Measurements from ENCODE around the gene FAM111B. TPM values are rescaled to one million over a fixed set of nuclear protein-coding genes. Genes with fewer than 3 reads are reported as not detected.

Gene FAM111B
- total RNA-seq, 1 experiment from 2014 or later, result 50.1 TPM

DNA sequence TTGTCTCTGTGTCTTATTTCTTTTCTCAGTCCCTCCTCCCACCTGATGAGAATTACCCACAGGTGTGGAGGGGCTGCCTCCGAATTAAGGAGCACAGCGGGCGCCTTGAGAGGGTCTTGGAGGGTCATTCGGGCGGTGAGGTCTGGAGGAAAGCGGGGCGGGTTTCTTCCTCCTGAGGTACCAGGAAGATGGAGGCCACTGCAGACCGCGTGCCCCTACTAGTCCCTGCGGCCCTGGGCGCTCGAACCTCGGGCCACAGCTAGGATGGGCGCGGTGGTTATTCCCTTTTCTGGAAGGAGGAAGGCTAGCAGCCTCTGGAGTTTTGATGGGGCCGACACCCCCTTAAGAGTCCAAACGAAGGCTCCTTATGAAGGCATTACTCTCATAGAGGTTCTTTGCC lies 30.2 kb downstream of the FAM111B start:
- Histone ChIP-seq H3K4me3 (ENCODE audit: low read depth, low read length, poor library complexity, severe bottlenecking) (no peak overlapping the region), H3K9me3 (ENCODE audit: low read depth, low read length, poor library complexity, severe bottlenecking) (peaks cover 5% of the 10 kb centered on the region), H3K36me3 (ENCODE audit: insufficient read depth, low read length, poor library complexity, severe bottlenecking) (no peaks in the 10 kb centered on the region), H3K4me1 (ENCODE audit: insufficient read depth, low read length, poor library complexity, severe bottlenecking) (peaks cover 8% of the 10 kb centered on the region), H3K27ac (ENCODE audit: low read depth, low read length, poor library complexity, severe bottlenecking) (no peak overlapping the region), H3K27me3 (replicated peaks; ENCODE audit: insufficient read depth, low read depth, low read length, poor library complexity) (no peaks in the 10 kb centered on the region)
- ChIA-PET CTCF (interaction anchor here (0.6 kb wide), 1 partner anchor 35 kb away, joined by 3 read pairs; no protein-coding TSS in a partner anchor), POLR2A (ENCODE audit: low non-redundant PET) (no interaction called here)
- no peak for DNase-seq (ENCODE audit: low spot score)
- BruUV-seq (replicated peaks), result no TSS peak
- TF ChIP-seq, protein P1, sequence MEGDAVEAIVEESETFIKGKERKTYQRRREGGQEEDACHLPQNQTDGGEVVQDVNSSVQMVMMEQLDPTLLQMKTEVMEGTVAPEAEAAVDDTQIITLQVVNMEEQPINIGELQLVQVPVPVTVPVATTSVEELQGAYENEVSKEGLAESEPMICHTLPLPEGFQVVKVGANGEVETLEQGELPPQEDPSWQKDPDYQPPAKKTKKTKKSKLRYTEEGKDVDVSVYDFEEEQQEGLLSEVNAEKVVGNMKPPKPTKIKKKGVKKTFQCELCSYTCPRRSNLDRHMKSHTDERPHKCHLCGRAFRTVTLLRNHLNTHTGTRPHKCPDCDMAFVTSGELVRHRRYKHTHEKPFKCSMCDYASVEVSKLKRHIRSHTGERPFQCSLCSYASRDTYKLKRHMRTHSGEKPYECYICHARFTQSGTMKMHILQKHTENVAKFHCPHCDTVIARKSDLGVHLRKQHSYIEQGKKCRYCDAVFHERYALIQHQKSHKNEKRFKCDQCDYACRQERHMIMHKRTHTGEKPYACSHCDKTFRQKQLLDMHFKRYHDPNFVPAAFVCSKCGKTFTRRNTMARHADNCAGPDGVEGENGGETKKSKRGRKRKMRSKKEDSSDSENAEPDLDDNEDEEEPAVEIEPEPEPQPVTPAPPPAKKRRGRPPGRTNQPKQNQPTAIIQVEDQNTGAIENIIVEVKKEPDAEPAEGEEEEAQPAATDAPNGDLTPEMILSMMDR (conservative IDR thresholded peaks at IDR 0.05; ENCODE audit: low read depth, low read length), result no peak
- no peak for TF ChIP-seq EZH2 (IDR thresholded peaks at IDR 0.05; ENCODE audit: borderline replicate concordance, low read depth, low read length, poor library complexity, severe bottlenecking)
- intact Hi-C loops (cut with micrococcal nuclease; ENCODE audit: unreplicated experiment), result loop anchor here (5.0 to 10.0 kb wide), 3 partner anchors 182 to 485 kb away; no protein-coding TSS in a partner anchor

DNA sequence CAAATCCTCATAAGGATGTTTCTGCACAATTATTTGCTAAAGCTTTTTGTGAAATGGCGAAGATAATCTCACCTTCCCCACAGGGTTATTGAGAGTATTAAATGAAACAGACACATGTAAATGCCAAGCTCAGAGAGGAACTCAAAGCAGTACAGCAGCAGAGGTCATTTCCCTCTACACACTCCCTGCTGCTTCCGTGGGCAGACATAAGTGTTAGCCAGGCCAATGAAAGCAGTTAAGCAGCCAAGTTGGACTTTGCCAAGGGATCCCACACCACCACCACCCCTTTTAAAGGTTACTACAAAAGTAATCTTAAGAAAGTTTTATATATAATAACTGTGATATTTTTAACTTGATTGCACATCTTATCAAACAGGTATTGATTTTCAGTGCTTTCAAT lies 31.6 kb downstream of the FAM111B start:
- BruUV-seq (replicated peaks), result no TSS peak
- DNase-seq (ENCODE audit: low spot score), result no peak
- no peaks in the 10 kb centered on the region for H3K27me3 ChIP-seq (replicated peaks; ENCODE audit: insufficient read depth, low read depth, low read length, poor library complexity)
- CTCF ChIA-PET, result no interaction called here
- no peak overlapping the region for H3K4me3 ChIP-seq (ENCODE audit: low read depth, low read length, poor library complexity, severe bottlenecking)
- no peak overlapping the region for H3K27ac ChIP-seq (ENCODE audit: low read depth, low read length, poor library complexity, severe bottlenecking)
- H3K9me3 ChIP-seq (ENCODE audit: low read depth, low read length, poor library complexity, severe bottlenecking), result no peaks in the 10 kb centered on the region
- H3K4me1 ChIP-seq (ENCODE audit: insufficient read depth, low read length, poor library complexity, severe bottlenecking), result peaks cover 9% of the 10 kb centered on the region
- POLR2A ChIA-PET (ENCODE audit: low non-redundant PET), result no interaction called here
- TF ChIP-seq, protein P1 (conservative IDR thresholded peaks at IDR 0.05; ENCODE audit: low read depth, low read length), result no peak
- TF ChIP-seq EZH2 (IDR thresholded peaks at IDR 0.05; ENCODE audit: borderline replicate concordance, low read depth, low read length, poor library complexity, severe bottlenecking), result no peak
- intact Hi-C loops (cut with micrococcal nuclease; ENCODE audit: unreplicated experiment), result loop anchor here (5.0 to 10.0 kb wide), 3 partner anchors 184 to 486 kb away; no protein-coding TSS in a partner anchor
- H3K36me3 ChIP-seq (ENCODE audit: insufficient read depth, low read length, poor library complexity, severe bottlenecking), result no peaks in the 10 kb centered on the region

DNA sequence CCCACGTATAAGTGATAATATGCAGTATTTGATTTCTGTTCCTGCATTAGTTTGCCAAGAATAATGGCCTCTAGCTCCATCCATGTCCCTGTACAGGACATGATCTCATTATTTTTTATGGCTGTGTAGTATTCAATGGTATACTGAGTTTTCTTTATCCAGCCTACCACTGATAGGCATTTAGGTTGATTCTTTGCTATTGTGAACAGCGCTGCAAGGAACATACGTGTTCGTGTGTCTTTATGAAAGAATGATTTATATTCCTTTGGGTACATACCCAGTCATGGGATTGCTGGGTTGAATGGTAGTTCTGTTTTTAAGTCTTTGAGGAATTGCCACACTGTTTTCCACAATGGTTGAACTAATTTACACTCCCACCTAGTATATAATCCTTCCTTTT lies 34.2 kb downstream of the FAM111B start:
- ChIA-PET POLR2A (ENCODE audit: low non-redundant PET) (no interaction called here), CTCF (interaction anchor here (1.7 kb wide), 1 partner anchor 17 kb away, joined by 13 read pairs; no protein-coding TSS in a partner anchor)
- Histone ChIP-seq H3K27ac (ENCODE audit: low read depth, low read length, poor library complexity, severe bottlenecking) (no peak overlapping the region), H3K9me3 (ENCODE audit: low read depth, low read length, poor library complexity, severe bottlenecking) (no peaks in the 10 kb centered on the region), H3K27me3 (replicated peaks; ENCODE audit: insufficient read depth, low read depth, low read length, poor library complexity) (no peaks in the 10 kb centered on the region), H3K36me3 (ENCODE audit: insufficient read depth, low read length, poor library complexity, severe bottlenecking) (no peaks in the 10 kb centered on the region), H3K4me1 (ENCODE audit: insufficient read depth, low read length, poor library complexity, severe bottlenecking) (peaks cover 22% of the 10 kb centered on the region), H3K4me3 (ENCODE audit: low read depth, low read length, poor library complexity, severe bottlenecking) (no peak overlapping the region)
- intact Hi-C loops (cut with micrococcal nuclease; ENCODE audit: unreplicated experiment), result no loop called here
- no peak for DNase-seq (ENCODE audit: low spot score)
- no peak for TF ChIP-seq EZH2 (IDR thresholded peaks at IDR 0.05; ENCODE audit: borderline replicate concordance, low read depth, low read length, poor library complexity, severe bottlenecking)
- TF ChIP-seq, protein P1 (conservative IDR thresholded peaks at IDR 0.05; ENCODE audit: low read depth, low read length), result no peak
- BruUV-seq (replicated peaks), result no TSS peak

Measured in A673 (cell line).